Measurements from ENCODE around the gene GORASP2.

GORASP2 gene

GRCh38 chr2:170997893-170998597 is 69.0 kb downstream of the GORASP2 start:
- no peak for ATAC-seq
- H3K27ac Mint-ChIP-seq = peak overlapping the region in 1 of 2 donors; percentile 8

DNA sequence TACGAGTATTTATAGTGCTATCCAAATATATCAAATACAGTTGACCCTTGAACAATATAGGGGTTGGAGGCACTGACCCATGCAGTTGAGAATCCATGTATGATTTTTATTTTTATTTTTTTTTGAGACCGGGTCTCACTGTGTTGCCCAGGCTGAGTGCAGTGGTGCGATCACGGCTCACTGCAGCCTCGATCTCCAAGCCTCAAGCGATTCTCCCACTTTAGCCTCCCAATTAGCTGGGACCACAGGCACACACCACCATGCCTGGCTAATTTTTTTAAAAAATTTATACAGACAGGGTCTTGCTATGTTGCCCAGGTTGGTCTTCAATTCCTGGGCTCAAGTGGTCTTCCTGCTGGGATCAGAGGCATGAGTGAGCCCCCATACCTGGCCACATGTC is 70.6 kb downstream of the GORASP2 start:
- H3K27me3 Mint-ChIP-seq = no peaks in the 10 kb centered on the region
- no peak for DNase-seq

More at GRCh38 chr2:170997893-170998597, 69.0 kb downstream of the GORASP2 start:
- no peak for DNase-seq
- no peak overlapping the region for H3K4me3 Mint-ChIP-seq
- no peaks in the 10 kb centered on the region for H3K4me1 Mint-ChIP-seq
- no peaks in the 10 kb centered on the region for H3K27me3 Mint-ChIP-seq
- H3K9me3 Mint-ChIP-seq = no peaks in the 10 kb centered on the region

GRCh38 chr2:171004363-171004762 is 75.3 kb downstream of the GORASP2 start:
- no peaks in the 10 kb centered on the region for H3K27me3 Mint-ChIP-seq
- DNase-seq = no peak
- H3K27ac Mint-ChIP-seq = no peak overlapping the region
- no peaks in the 10 kb centered on the region for H3K9me3 Mint-ChIP-seq
- no peak overlapping the region for H3K4me3 Mint-ChIP-seq
- ATAC-seq = no peak
- no peaks in the 10 kb centered on the region for H3K4me1 Mint-ChIP-seq

More for the DNA sequence above, 70.6 kb downstream of the GORASP2 start:
- no peak for ATAC-seq
- Mint-ChIP-seq H3K27ac (no peak overlapping the region), H3K9me3 (no peaks in the 10 kb centered on the region), H3K4me3 (no peak overlapping the region), H3K4me1 (no peaks in the 10 kb centered on the region)

DNA sequence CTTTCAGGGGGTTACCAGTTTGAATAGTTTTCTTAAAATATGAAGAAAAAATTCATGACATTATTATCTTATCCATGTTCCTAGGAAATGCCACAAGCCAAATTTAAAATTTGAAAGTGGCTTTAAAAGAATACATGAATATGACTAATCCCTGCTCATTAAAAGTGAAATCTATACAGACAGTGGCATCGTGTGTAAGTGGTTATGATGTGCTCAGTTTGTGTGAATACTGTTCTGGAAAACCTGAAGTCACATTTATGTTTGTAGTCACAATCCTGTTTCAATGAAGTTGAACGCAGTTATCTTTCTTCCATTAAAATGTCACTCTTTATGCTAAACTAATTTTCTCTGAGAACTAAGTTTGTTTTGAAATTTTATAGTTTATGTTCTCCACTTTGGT is 75.8 kb downstream of the GORASP2 start:
- DNase-seq = no peak
- ATAC-seq = no peak
- no peaks in the 10 kb centered on the region for H3K9me3 Mint-ChIP-seq
- no peak overlapping the region for H3K4me3 Mint-ChIP-seq
- no peaks in the 10 kb centered on the region for H3K27me3 Mint-ChIP-seq
- no peaks in the 10 kb centered on the region for H3K4me1 Mint-ChIP-seq
- H3K27ac Mint-ChIP-seq = no peak overlapping the region

GRCh38 chr2:171008550-171009205 is 79.6 kb downstream of the GORASP2 start:
- ATAC-seq (no peak), DNase-seq (no peak)
- no peaks in the 10 kb centered on the region for H3K27me3 Mint-ChIP-seq
- H3K4me1 Mint-ChIP-seq = no peaks in the 10 kb centered on the region
- no peaks in the 10 kb centered on the region for H3K9me3 Mint-ChIP-seq
- no peak overlapping the region for H3K4me3 Mint-ChIP-seq
- no peak overlapping the region for H3K27ac Mint-ChIP-seq

DNA sequence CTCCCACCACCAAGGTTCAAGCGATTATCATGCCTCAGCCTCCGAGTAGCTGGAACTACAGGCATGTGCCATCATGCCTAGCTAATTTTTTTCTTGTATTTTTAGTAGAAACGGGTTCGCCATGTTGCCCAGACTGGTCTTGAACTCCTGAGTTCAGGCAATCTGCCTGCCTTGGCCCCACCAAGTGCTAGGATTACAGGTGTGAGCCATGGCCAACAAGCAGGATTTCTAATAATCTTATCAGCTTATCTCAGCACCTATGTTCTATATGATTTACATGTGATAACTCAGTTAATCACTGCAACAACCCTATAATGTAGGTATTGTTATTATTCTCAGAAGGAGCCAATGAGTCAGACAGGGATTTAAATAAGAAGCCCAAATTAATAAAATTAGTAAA is 80.3 kb downstream of the GORASP2 start:
- DNase-seq (no peak), ATAC-seq (no peak)
- Mint-ChIP-seq H3K4me3 (no peak overlapping the region), H3K9me3 (no peaks in the 10 kb centered on the region), H3K4me1 (no peaks in the 10 kb centered on the region), H3K27me3 (no peaks in the 10 kb centered on the region), H3K27ac (no peak overlapping the region)

- peaks cover 6% of the 10 kb centered on the region for H3K4me1 Mint-ChIP-seq
- no peaks in the 10 kb centered on the region for H3K9me3 Mint-ChIP-seq
- H3K27me3 Mint-ChIP-seq = no peaks in the 10 kb centered on the region
- no peak overlapping the region for H3K4me3 Mint-ChIP-seq
- DNase-seq (no peak), ATAC-seq (no peak)
- no peak overlapping the region for H3K27ac Mint-ChIP-seq
Observed at GRCh38 chr2:171013851-171014250, 84.8 kb downstream of the GORASP2 start.

GRCh38 chr2:171016125-171016524 is 87.1 kb downstream of the GORASP2 start:
- no peak overlapping the region for H3K27ac Mint-ChIP-seq
- H3K9me3 Mint-ChIP-seq = no peaks in the 10 kb centered on the region
- ATAC-seq = no peak
- no peak for DNase-seq
- no peaks in the 10 kb centered on the region for H3K27me3 Mint-ChIP-seq
- H3K4me1 Mint-ChIP-seq = peaks cover 12% of the 10 kb centered on the region
- H3K4me3 Mint-ChIP-seq = no peak overlapping the region

Data from stimulated activated naive CD8-positive, alpha-beta T cell treated with anti-CD3 and anti-CD28 coated beads, Interleukin-15, amount 100 ng/mL, for 72 hours (primary cell).